Mesendoderm (in vitro differentiated cells): ENCODE data around the gene MFRP.

Source experiments
- DNase-seq: peaks from one replicate; pipeline ENCODE4 v3.0.0; 2013
- H2AK5ac ChIP-seq: 2 replicates; pipeline ENCODE4 v1.6.1; 2013; ENCODE audit warnings: low read length, inconsistent platforms
- H2BK120ac ChIP-seq: 2 replicates; pipeline ENCODE4 v1.6.1; 2013; ENCODE audit warnings: low read depth, mild to moderate bottlenecking, low read length, moderate library complexity, mixed read lengths
- H2BK15ac ChIP-seq: replicated peaks from 2 replicates; pipeline ENCODE4 v1.6.1; 2013; ENCODE audit warnings: low read depth, mild to moderate bottlenecking, moderate library complexity
- H2BK5ac ChIP-seq: 2 replicates; pipeline ENCODE4 v1.6.1; 2013; ENCODE audit warnings: low read length, inconsistent platforms
- H3K18ac ChIP-seq: 2 replicates; pipeline ENCODE4 v1.6.1; 2013; ENCODE audit warnings: mild to moderate bottlenecking, low read length, mixed read lengths
- H3K23ac ChIP-seq: one replicate; pipeline ENCODE4 v1.6.1; 2013; ENCODE audit warnings: low read length
- H3K27ac ChIP-seq: 2 replicates; pipeline ENCODE4 v1.5.1; 2013; ENCODE audit warnings: low read depth, mild to moderate bottlenecking, inconsistent platforms, low read length, moderate library complexity
- H3K27me3 ChIP-seq: 2 replicates; pipeline ENCODE4 v1.6.1; 2013; ENCODE audit warnings: low read length, control low read depth, mild to moderate bottlenecking, inconsistent platforms; ENCODE audit not compliant: insufficient read depth, poor library complexity
- H3K36me3 ChIP-seq: 2 replicates; pipeline ENCODE4 v1.6.1; 2013; ENCODE audit warnings: low read length, inconsistent platforms; ENCODE audit not compliant: control insufficient read depth, insufficient read depth
- H3K4ac ChIP-seq: one replicate; pipeline ENCODE4 v1.6.1; 2013; ENCODE audit warnings: low read depth, mild to moderate bottlenecking, low read length, moderate library complexity
- H3K4me1 ChIP-seq: 2 replicates; pipeline ENCODE4 v1.6.1; 2013; ENCODE audit warnings: low read depth, low read length, inconsistent platforms; ENCODE audit not compliant: control insufficient read depth
- H3K4me2 ChIP-seq: 2 replicates; pipeline ENCODE4 v1.6.1; 2013; ENCODE audit warnings: low read length
- H3K4me3 ChIP-seq: 2 replicates; pipeline ENCODE4 v1.5.1; 2013; ENCODE audit warnings: mild to moderate bottlenecking, low read length
- H3K56ac ChIP-seq: one replicate; pipeline ENCODE4 v1.6.1; 2013; ENCODE audit warnings: low read length
- H3K79me1 ChIP-seq: 2 replicates; pipeline ENCODE4 v1.6.1; 2013; ENCODE audit warnings: low read length, inconsistent platforms
- H3K79me2 ChIP-seq: 2 replicates; pipeline ENCODE4 v1.6.1; 2013; ENCODE audit warnings: mild to moderate bottlenecking, low read length; ENCODE audit not compliant: control insufficient read depth, insufficient read depth
- H3K9ac ChIP-seq: 2 replicates; pipeline ENCODE4 v1.6.1; 2013; ENCODE audit warnings: low read length, inconsistent platforms
- H4K5ac ChIP-seq: one replicate; pipeline ENCODE4 v1.6.1; 2013; ENCODE audit warnings: low read length
- H4K8ac ChIP-seq: one replicate; pipeline ENCODE4 v1.6.1; 2013; ENCODE audit warnings: low read depth, mild to moderate bottlenecking, control low read depth, low read length, moderate library complexity
- WGBS: extraction: QIAGEN DNeasy Blood & Tissue Kit; methylation state at CpG from one replicate; pipeline ENCODE4 v1.1.7; 2013; ENCODE audit warnings: low lambda C conversion rate, missing lambda C conversion rate; ENCODE audit not compliant: insufficient coverage; ENCODE audit errors: extremely low coverage; 5-methylcytosine and 5-hydroxymethylcytosine counted together

MFRP gene

GRCh38 chr11:119317592-119318239 is 28.8 kb downstream of the MFRP start:
- H3K4me3 ChIP-seq, result no peak overlapping the region
- H2BK5ac ChIP-seq, result peak overlapping the region; percentile 17
- peaks cover 2% of the 10 kb centered on the region for H3K36me3 ChIP-seq
- H2BK120ac ChIP-seq, result no peak overlapping the region
- peaks cover 37% of the 10 kb centered on the region for H3K4me1 ChIP-seq
- peak overlapping the region; percentile 52 for H3K9ac ChIP-seq
- H3K79me2 ChIP-seq, result no peaks in the 10 kb centered on the region
- H3K27me3 ChIP-seq, result no peaks in the 10 kb centered on the region
- peak overlapping the region; percentile 52 for H3K4me2 ChIP-seq
- no peak overlapping the region for H2BK15ac ChIP-seq
- DNase-seq, result no peak
- no peak overlapping the region for H4K5ac ChIP-seq
- H3K23ac ChIP-seq, result no peak overlapping the region
- H3K4ac ChIP-seq, result peak overlapping the region; percentile 67
- peak overlapping the region; percentile 22 for H2AK5ac ChIP-seq
- peak overlapping the region; percentile 7 for H4K8ac ChIP-seq
- H3K79me1 ChIP-seq, result peaks cover 4% of the 10 kb centered on the region
- H3K27ac ChIP-seq, result peak overlapping the region; percentile 84
- peak overlapping the region; percentile 63 for H3K18ac ChIP-seq
- no CpG with 5 or more reads among the region's 14 CpGs for WGBS
- H3K56ac ChIP-seq, result peak overlapping the region; percentile 92

DNA sequence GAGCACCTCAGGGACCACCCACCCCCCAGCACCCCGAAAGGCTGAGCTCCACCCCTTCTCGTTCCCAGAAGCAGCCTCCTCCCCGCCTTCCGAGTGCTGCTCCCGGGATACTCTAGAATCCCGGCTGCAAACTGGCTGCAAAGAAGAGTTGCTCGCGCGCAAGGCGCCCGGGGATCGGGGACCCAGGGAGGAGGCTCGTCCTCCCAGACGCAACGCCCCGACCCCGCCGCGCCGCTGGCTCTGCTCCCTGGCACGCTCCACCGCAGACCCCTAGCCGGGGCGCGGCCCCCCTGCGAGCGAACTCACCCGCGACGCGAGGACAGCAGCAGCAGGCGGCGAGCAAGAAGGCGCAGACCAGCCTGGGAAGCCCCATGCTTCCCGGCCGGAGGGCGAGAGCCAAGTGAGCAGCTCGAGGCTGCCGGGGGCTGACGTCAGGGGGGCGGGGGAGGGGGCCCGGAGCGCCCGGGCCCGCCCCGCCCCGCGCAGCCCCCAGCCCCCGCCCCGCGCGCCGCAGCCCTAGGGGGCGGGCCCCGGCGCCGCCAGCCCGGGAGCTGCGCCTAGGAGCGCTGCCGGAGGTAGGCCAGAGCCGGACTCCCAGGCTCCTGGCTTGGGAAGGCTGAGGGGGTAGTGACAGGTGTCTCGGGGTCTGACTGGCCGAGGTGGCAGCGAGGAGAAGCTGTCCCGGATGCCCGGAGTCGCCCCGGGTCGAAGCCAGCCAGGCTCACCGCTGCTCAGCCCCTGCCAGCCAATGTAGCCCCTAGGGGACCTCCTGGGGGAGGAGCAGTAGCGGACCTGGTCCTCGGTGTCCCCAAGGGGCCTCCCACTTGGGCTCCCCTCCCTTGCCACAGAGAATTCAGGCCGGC is 29.5 kb downstream of the MFRP start, which contains the start of gene MCAM:
MCAM (minus strand) TSS at position 402 of the 863 bp plus-strand sequence; CDS start at position 373, 29 bp downstream.
- H3K18ac ChIP-seq, result peak within 1 kb of the TSS; percentile 63
- H2BK5ac ChIP-seq, result no peak within 1 kb of the TSS
- H2AK5ac ChIP-seq, result peak within 1 kb of the TSS; percentile 22
- H4K8ac ChIP-seq, result no peak within 1 kb of the TSS
- no peak within 1 kb of the TSS for H2BK120ac ChIP-seq
- peak within 1 kb of the TSS; percentile 88 for H3K9ac ChIP-seq
- H3K4me1 ChIP-seq, result peaks cover 37% of the 10 kb centered on the region
- peak within 1 kb of the TSS; percentile 67 for H3K4ac ChIP-seq
- WGBS, result no CpG with 5 or more reads among the region's 74 CpGs
- peak within 1 kb of the TSS; percentile 89 for H3K23ac ChIP-seq
- peak; percentile 75 for DNase-seq
- no peaks in the 10 kb centered on the region for H3K27me3 ChIP-seq
- no peaks in the 10 kb centered on the region for H3K79me2 ChIP-seq
- peak within 1 kb of the TSS; percentile 92 for H3K56ac ChIP-seq
- H3K27ac ChIP-seq, result peak within 1 kb of the TSS; percentile 84
- H2BK15ac ChIP-seq, result no peak within 1 kb of the TSS
- H3K4me2 ChIP-seq, result peak within 1 kb of the TSS; percentile 97
- H3K36me3 ChIP-seq, result peaks cover 4% of the 10 kb centered on the region
- H4K5ac ChIP-seq, result no peak within 1 kb of the TSS
- peaks cover 4% of the 10 kb centered on the region for H3K79me1 ChIP-seq
- H3K4me3 ChIP-seq, result peak within 1 kb of the TSS; percentile 65

- Histone ChIP-seq H3K79me1 (peaks cover 4% of the 10 kb centered on the region), H4K8ac (no peak overlapping the region), H3K36me3 (peaks cover 4% of the 10 kb centered on the region), H2BK5ac (no peak overlapping the region), H3K27ac (no peak overlapping the region), H3K4me2 (peak overlapping the region; percentile 97), H3K56ac (peak overlapping the region; percentile 90), H2AK5ac (no peak overlapping the region), H3K18ac (peak overlapping the region; percentile 44), H4K5ac (no peak overlapping the region), H3K27me3 (no peaks in the 10 kb centered on the region), H2BK120ac (no peak overlapping the region), H3K4me3 (peak overlapping the region; percentile 65), H3K9ac (peak overlapping the region; percentile 88), H2BK15ac (no peak overlapping the region), H3K23ac (peak overlapping the region; percentile 89), H3K4ac (no peak overlapping the region), H3K79me2 (no peaks in the 10 kb centered on the region), H3K4me1 (peaks cover 37% of the 10 kb centered on the region)
- no peak for DNase-seq
- no CpG with 5 or more reads among the region's 46 CpGs for WGBS
Measured at GRCh38 chr11:119316016-119316728, 30.3 kb downstream of the MFRP start.

- H3K23ac ChIP-seq, result peak overlapping the region; percentile 89
- H2BK15ac ChIP-seq, result no peak overlapping the region
- H4K5ac ChIP-seq, result no peak overlapping the region
- H3K27me3 ChIP-seq, result no peaks in the 10 kb centered on the region
- no peak overlapping the region for H2BK5ac ChIP-seq
- H3K18ac ChIP-seq, result no peak overlapping the region
- H4K8ac ChIP-seq, result no peak overlapping the region
- H3K9ac ChIP-seq, result peak overlapping the region; percentile 88
- WGBS, result no CpG with 5 or more reads among the region's 29 CpGs
- peaks cover 4% of the 10 kb centered on the region for H3K36me3 ChIP-seq
- peak overlapping the region; percentile 90 for H3K56ac ChIP-seq
- peak; percentile 92 for DNase-seq
- H3K4me2 ChIP-seq, result peak overlapping the region; percentile 97
- peaks cover 4% of the 10 kb centered on the region for H3K79me1 ChIP-seq
- H3K4me3 ChIP-seq, result peak overlapping the region; percentile 65
- no peak overlapping the region for H2BK120ac ChIP-seq
- no peak overlapping the region for H3K4ac ChIP-seq
- no peaks in the 10 kb centered on the region for H3K79me2 ChIP-seq
- H2AK5ac ChIP-seq, result no peak overlapping the region
- no peak overlapping the region for H3K27ac ChIP-seq
- peaks cover 35% of the 10 kb centered on the region for H3K4me1 ChIP-seq
Measured at GRCh38 chr11:119315131-119316015, 31.1 kb downstream of the MFRP start.

- H2AK5ac ChIP-seq, result no peak overlapping the region
- H3K79me1 ChIP-seq, result peaks cover 4% of the 10 kb centered on the region
- H2BK5ac ChIP-seq, result no peak overlapping the region
- no peak overlapping the region for H3K27ac ChIP-seq
- peak overlapping the region; percentile 97 for H3K4me2 ChIP-seq
- no peak overlapping the region for H3K18ac ChIP-seq
- H3K56ac ChIP-seq, result peak overlapping the region; percentile 90
- no peak overlapping the region for H2BK15ac ChIP-seq
- no peak overlapping the region for H3K4ac ChIP-seq
- no peak overlapping the region for H2BK120ac ChIP-seq
- no peaks in the 10 kb centered on the region for H3K79me2 ChIP-seq
- no peak overlapping the region for H4K5ac ChIP-seq
- H3K27me3 ChIP-seq, result no peaks in the 10 kb centered on the region
- no peak overlapping the region for H4K8ac ChIP-seq
- H3K9ac ChIP-seq, result peak overlapping the region; percentile 88
- WGBS, result no CpG with 5 or more reads among the region's 18 CpGs
- H3K4me3 ChIP-seq, result no peak overlapping the region
- H3K4me1 ChIP-seq, result peaks cover 32% of the 10 kb centered on the region
- no peak for DNase-seq
- peaks cover 4% of the 10 kb centered on the region for H3K36me3 ChIP-seq
- no peak overlapping the region for H3K23ac ChIP-seq
Measured at GRCh38 chr11:119314726-119315125, 31.8 kb downstream of the MFRP start.
